NCI-H1092 treated with DMSO at 0.1 percent for 48 hours (cell line): Measurements from ENCODE around the gene SELENOK.
"Not testable (repeated sequence)": the region's sequence is repeated elsewhere in the genome, so short reads cannot be mapped to it uniquely, and the experiment has no call there.

ENCODE experiments used
- DNase-seq: peaks from one replicate; lab custom pipeline; 2025; lab: John Stamatoyannopoulos, UW

SELENOK gene

GRCh38 chr3:53891497-53892285 lies at the start of gene SELENOK:
SELENOK (minus strand) TSS chr3:53891859.
- DNase-seq, result peak; percentile 96

DNA sequence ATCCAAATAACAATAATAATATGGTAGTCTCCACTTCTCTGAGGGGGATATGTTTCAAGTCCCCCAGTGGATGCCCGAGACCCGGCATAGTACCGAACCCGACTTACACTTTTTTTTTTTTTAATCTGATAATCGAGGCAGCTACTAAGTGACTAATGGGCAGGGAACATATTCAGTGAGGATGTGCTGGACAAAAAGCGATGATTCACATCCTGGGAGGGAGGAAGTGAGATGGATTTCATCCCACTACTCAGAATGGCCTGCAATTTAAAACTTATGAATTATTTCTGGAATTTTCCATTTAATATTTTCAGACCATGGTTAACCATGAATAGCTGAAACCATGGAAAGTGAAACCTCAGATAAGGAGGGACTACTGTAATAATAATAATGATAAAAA lies 49.5 kb upstream of the SELENOK start:
- DNase-seq, result no peak

GRCh38 chr3:53940623-53941022 lies 49.0 kb upstream of the SELENOK start:
- no peak for DNase-seq

GRCh38 chr3:53939813-53940212 lies 48.2 kb upstream of the SELENOK start:
- no peak for DNase-seq

DNA sequence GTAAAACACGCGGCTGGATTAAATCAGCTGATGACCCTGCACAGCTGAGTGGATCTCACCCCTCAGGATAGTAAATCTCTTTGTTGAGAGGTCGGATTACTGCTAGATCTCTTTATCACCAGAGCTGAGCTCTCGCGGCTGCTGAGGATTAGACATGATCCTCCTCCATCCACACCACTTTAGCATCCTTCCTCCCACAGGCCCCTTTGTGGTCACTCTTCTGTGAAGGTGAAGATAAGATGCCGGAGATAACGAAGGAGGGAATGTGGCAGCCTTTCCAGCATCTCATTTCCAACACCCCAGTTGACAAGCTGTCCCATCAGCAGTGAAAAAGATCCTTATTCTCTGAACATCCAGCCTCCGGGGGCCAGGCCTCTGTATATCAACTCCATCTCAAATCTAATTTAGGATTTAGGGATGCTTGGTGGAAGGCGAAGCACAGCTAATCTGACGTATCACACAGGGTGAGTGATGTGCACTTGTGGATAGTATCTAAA lies 47.5 kb upstream of the SELENOK start:
- DNase-seq, result no peak

DNA sequence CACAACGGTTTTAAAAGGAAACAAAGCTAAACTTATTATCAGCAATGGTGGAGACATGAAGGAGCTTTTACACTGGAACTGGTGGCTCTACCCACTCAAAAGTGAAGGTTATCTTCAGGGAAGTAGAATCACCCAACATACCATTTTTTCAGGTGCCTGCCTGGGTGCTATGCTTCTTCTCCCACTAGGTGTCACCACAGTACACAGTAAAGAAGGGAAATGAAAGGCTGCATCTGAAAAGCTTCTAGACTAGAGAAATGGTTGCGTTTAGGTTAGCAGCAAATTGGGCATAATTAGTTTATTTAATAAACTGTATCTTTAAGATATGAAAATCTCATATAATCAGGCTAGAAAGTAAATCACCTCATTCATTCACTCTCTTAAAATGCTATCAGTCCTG lies 47.0 kb upstream of the SELENOK start:
- peak; percentile 48 for DNase-seq

DNA sequence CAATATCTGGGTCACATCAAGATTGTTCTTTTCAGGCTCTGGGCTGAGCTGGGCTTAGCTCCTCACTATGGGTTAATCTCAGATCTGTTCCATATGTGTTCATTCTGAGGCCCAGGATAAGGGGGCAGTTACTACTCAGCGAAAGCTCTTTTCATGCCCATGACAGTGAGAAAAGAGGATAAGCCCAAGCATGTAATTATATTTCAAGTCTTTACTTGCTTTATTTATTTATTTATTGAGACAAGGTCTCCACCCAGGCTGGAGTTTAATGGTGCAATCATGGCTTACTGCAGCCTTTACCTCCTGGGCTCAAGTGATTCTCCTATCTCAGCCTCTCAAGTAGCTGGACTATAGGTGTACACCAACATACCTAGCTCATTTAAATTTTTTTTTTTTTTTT lies 44.7 kb upstream of the SELENOK start:
- DNase-seq, result no peak

DNA sequence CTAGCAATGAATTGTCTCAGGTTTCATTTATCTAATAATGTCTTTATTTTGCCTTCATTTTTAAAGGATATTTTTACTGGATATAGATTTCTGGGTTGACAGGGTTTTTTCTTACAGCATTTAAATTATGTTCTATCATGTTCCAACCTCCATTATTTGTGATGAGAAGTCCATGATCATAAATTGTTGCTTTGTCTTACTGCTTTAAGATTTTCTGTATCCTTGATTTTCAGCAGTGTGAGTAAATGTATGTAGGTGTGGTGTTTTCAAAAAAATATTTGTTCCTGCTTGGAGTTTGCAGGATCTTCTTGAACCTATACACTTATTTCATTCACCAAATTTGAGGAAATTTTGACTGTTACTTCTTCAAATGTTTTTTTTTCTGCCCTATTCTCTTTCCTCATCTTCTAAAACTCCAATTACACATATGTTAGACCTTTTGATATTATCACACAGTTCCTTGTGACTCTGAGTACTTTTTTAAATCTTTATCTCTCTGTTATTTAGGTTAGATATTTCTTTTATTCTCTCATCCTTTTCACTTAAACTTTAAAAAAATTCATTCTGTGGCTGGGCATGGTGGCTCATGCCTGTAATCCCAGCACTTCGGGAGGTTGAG lies 43.7 kb upstream of the SELENOK start:
- no peak for DNase-seq

- not testable (repeated sequence) for DNase-seq
Measured at GRCh38 chr3:53927208-53927872, 35.7 kb upstream of the SELENOK start.

- DNase-seq, result no peak
Measured at GRCh38 chr3:53921296-53921695, 29.6 kb upstream of the SELENOK start.

DNA sequence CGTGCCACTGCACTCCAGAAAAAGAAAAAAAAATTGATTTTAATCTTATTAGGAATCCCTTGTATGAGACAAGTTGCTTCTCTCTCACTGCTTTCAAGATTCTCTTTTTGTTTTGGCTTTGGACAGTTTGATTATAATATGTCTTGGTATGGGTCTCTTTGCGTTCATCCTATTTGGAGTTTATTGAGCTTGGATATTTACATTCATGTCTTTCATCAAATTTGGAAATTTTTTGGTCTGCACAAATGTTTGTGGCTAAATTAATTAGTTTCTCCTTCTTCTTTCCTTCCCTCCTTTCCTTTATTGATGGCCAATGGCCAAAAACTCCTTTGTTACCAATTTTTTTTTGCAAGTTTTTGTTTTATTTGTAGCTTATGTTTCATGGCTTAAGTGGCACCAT lies 28.1 kb upstream of the SELENOK start:
- DNase-seq, result no peak

DNA sequence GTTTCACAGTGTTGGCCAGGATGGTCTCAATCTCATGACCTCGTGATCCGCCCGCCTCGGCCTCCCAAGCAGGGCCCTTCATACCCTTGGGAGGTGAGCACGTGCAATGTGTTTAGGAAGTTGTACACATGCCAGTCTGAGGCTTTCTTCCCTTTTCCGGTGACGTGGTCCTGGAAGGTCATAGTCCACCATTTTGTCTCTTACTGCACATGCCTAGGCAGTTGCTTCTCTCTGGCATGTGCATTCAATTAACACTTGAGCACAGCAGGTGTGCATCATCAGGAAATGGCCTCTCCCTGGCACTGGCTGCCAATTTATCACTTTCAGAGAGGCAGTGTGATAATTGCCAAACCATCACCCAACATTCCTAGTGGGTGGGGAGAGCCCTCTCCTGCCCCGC lies 21.7 kb upstream of the SELENOK start:
- DNase-seq, result no peak

DNA sequence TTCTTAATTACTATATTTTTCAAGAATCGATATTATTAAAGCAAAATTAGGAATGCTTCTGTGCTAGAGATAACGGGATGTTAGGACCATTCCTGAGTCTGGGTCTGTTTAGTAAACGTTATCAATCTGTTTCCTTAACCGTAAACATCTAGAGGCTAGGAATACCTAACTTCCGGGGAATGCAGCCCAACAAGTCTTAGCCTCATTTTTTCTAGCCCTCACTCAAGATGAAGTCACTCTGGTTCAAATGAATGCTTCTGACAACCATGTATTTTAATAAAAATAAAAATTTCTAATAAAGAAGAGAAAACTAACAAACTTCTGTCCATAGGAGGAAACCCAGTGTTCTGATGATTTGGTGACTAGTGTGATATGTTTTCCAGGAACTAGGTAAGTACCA lies 11.1 kb upstream of the SELENOK start:
- no peak for DNase-seq

DNA sequence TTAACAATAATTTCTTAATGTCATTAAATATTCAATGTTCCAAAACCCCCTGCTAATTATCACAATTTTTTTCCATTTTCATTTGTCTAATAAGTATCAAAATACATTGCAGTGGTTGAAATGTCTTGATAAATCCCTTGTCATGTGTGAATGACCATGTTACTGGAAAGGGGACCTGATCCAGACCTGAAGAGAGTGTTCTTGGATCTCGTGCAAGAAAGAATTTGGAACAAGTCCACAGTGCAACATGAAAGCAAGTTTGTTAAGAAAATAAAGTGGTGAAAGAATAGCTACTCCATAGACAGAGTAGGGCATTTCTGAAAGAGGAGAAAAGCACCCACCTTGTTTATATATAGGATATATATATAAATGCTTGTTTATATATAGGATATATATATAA lies 10.4 kb upstream of the SELENOK start:
- DNase-seq, result no peak

DNA sequence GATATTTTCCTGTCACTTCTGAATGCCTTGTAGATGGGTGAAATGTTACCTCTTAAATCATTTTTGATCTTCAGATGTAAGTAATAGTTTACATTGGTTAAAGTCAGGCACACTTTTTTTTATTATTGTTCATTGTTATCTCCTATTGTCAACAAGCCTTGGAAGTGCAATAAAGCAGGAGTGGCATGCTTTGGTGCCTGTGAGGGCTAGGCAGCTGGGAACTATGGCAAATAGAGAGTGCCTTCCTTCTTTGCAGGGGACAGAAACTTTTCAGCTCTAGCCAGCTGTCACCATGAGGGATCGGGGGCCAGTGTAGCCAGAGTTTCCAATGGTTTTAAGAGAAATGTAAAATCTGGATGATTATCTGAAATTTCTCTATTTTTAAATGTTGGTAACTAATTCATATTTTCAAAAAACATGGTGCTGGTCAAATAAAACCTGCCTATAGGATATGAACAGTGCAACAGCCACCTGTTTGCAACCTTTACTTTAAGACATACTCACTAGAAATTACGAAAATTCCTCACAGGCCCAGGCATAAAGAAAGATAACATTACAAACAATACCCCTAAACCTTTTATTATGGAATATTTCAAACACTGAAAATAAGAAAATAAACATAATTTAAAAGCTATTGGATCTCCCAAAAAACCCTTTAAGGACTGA lies 9.1 kb upstream of the SELENOK start:
- no peak for DNase-seq

GRCh38 chr3:53899750-53900149 lies 8.1 kb upstream of the SELENOK start:
- no peak for DNase-seq

- no peak for DNase-seq
Measured at GRCh38 chr3:53892286-53892637, 603 bp upstream of the SELENOK start.

GRCh38 chr3:53890726-53891475 lies 758 bp downstream of the SELENOK start:
- DNase-seq, result no peak

GRCh38 chr3:53888232-53888631 lies 3.4 kb downstream of the SELENOK start:
- no peak for DNase-seq

GRCh38 chr3:53887446-53887845 lies 4.2 kb downstream of the SELENOK start:
- no peak for DNase-seq

DNA sequence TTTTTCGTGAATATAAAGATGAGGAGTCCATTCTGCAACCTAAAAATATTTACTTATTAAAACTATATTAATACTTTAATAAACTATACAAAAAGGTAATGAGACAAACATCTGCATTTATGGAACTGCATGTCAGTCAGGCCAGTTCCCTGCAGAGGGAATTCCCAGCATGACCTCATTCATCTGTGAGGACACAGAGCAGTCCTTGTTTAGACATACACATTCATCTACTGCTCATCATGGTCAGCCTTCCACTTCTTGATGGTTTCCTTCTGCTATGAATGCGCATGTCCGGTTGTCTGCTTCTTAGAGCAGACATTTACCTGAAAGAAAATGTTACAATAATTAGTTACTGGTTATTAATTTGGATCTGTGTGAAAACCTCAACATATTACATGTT lies 6.4 kb downstream of the SELENOK start:
- no peak for DNase-seq

- DNase-seq, result no peak
Measured at GRCh38 chr3:53884623-53885022, 7.0 kb downstream of the SELENOK start.
